GM12878 (cell line): ENCODE measurements around the gene VPS18. TPM values are rescaled to one million over a fixed set of nuclear protein-coding genes. Genes with fewer than 3 reads are reported as not detected.

Experiments
- EZH2 ChIP-seq: IDR thresholded peaks from 2 replicates; pipeline ENCODE4 v1.6.1; 2012; ENCODE audit warnings: low read depth, mild to moderate bottlenecking, control low read depth, inconsistent platforms, low read length, borderline replicate concordance; ENCODE audit not compliant: control insufficient read depth
- HDGF ChIP-seq: fragments of 450-650 bp; IDR thresholded peaks from 2 replicates; pipeline ENCODE4 v1.6.1; 2016; ENCODE audit warnings: antibody characterized with exemption
- JUND ChIP-seq: IDR thresholded peaks from 2 replicates; pipeline ENCODE4 v1.6.1; 2012; ENCODE audit warnings: low read depth, mild to moderate bottlenecking, low read length, improper control_type of control experiment, moderate library complexity
- MXI1 ChIP-seq: fragments of 150-350 bp; IDR thresholded peaks from 2 replicates; pipeline ENCODE4 v1.6.1; 2011; ENCODE audit warnings: low read depth, mild to moderate bottlenecking, inconsistent platforms, low read length, improper control_type of control experiment
- POU2F2 ChIP-seq: IDR thresholded peaks from 3 replicates; pipeline ENCODE4 v1.6.1; 2011; ENCODE audit warnings: low read depth, mild to moderate bottlenecking, low read length, borderline replicate concordance
- RAD21 ChIP-seq: IDR thresholded peaks from 2 replicates; pipeline ENCODE4 v1.6.1; 2011; ENCODE audit warnings: mild to moderate bottlenecking, low read depth, low read length, moderate library complexity; ENCODE audit not compliant: insufficient read depth
- USF1 ChIP-seq: IDR thresholded peaks from 2 replicates; pipeline ENCODE4 v1.6.1; 2011; ENCODE audit warnings: borderline replicate concordance, low read depth, mild to moderate bottlenecking, moderate library complexity, mixed read lengths, low read length; ENCODE audit not compliant: insufficient read depth; ENCODE audit errors: extremely low read length
- WRNIP1 ChIP-seq: IDR thresholded peaks from 2 replicates; pipeline ENCODE4 v1.6.1; 2011; ENCODE audit warnings: low read depth, low read length, improper control_type of control experiment, borderline replicate concordance
- polyA plus RNA-seq, 11 experiments: library from polyadenylated mRNA; depleted of rRNA in 4 of 11; unstranded in 6 of 11; stranded (reverse) in 5 of 11; fragments of >200 nt; fragmentation: Nextera tagmentation in 4 of 11; fragmentation: Illumina TruSeq in 1 of 11; extraction: Ambion mirVana in 4 of 11; extraction: Trizol in 1 of 11; gene quantifications; 1 replicate in 1 of 11; 2 replicates in 10 of 11; pipeline versions ENCODE4 v1.2.1 to v1.2.3, GENCODE V29; 2011 to 2016; ENCODE audit warnings: inconsistent platforms in 2 of 11, missing spikeins in 2 of 11, low read depth in 1 of 11
- total RNA-seq, 4 experiments: library from RNA; depleted of rRNA in 3 of 4; stranded (reverse); fragments of >200 nt in 3 of 4; fragmentation: Illumina TruSeq in 1 of 4; extraction: Trizol in 1 of 4; gene quantifications; 2 replicates each; pipeline versions ENCODE4 v1.2.1 to v1.2.3, GENCODE V29; 2013 to 2021
- TF ChIP-seq, protein P1 (sequence below): fragments of 450-650 bp; conservative IDR thresholded peaks from 2 replicates; pipeline ENCODE4 v1.6.1; 2017; ENCODE audit warnings: mild to moderate bottlenecking, moderate library complexity
- TF ChIP-seq, protein P2 (sequence below): fragments of 150-350 bp; IDR thresholded peaks from 2 replicates; pipeline ENCODE4 v1.6.1; 2016; ENCODE audit warnings: low read depth, low read length

VPS18 gene
- total and polyA plus RNA-seq, 10 of the 15 experiments (the other 5 are each of a cell fraction or from before 2014, with no cell fraction given) = 0.71 to 20.4 (median 10.6) TPM

DNA sequence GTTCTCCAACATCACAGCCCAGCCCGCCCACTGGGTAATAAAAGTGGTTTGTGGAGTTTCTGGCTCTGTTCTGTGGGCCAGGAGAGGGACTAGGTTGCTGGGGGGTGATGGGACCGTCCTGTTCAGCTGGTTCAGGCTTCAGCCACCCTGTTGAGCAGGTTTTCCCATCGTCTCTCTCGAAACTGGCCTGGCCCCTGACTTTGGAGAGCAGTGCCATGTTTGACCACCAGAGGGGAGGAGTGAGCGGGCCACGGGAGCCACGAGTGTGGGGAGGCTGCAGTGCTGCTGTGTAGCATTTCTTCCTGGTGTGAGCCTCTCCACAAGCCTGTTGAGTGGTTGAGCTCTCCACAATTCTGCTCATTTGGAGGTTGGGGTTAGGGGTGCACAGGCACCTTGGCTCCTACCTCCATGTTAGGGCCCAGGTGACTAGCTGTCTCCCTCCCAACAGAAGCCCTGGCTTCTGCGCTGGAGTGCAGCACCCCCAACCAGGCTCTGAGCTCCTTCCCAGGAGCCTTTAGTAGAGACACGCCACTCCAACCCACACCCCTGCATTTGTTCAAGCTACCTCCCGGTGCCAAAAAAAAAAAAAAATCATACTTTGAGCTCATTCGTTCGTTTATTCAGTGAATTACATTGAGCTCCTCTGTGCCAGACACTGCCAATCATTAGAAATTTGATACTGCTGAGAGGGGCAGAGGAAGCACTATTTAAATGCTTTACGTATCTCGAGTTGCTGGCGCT lies 36.5 kb upstream of the VPS18 start (continued):
- TF ChIP-seq POU2F2 (peak; percentile 44; the same call in 1 of the 3 replicates), JUND (no peak), RAD21 (peak; percentile 95), EZH2 (no peak), USF1 (no peak), HDGF (peak; percentile 75), WRNIP1 (no peak), MXI1 (no peak)
- TF ChIP-seq, protein P1, sequence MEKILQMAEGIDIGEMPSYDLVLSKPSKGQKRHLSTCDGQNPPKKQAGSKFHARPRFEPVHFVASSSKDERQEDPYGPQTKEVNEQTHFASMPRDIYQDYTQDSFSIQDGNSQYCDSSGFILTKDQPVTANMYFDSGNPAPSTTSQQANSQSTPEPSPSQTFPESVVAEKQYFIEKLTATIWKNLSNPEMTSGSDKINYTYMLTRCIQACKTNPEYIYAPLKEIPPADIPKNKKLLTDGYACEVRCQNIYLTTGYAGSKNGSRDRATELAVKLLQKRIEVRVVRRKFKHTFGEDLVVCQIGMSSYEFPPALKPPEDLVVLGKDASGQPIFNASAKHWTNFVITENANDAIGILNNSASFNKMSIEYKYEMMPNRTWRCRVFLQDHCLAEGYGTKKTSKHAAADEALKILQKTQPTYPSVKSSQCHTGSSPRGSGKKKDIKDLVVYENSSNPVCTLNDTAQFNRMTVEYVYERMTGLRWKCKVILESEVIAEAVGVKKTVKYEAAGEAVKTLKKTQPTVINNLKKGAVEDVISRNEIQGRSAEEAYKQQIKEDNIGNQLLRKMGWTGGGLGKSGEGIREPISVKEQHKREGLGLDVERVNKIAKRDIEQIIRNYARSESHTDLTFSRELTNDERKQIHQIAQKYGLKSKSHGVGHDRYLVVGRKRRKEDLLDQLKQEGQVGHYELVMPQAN = no peak
- TF ChIP-seq, protein P2, sequence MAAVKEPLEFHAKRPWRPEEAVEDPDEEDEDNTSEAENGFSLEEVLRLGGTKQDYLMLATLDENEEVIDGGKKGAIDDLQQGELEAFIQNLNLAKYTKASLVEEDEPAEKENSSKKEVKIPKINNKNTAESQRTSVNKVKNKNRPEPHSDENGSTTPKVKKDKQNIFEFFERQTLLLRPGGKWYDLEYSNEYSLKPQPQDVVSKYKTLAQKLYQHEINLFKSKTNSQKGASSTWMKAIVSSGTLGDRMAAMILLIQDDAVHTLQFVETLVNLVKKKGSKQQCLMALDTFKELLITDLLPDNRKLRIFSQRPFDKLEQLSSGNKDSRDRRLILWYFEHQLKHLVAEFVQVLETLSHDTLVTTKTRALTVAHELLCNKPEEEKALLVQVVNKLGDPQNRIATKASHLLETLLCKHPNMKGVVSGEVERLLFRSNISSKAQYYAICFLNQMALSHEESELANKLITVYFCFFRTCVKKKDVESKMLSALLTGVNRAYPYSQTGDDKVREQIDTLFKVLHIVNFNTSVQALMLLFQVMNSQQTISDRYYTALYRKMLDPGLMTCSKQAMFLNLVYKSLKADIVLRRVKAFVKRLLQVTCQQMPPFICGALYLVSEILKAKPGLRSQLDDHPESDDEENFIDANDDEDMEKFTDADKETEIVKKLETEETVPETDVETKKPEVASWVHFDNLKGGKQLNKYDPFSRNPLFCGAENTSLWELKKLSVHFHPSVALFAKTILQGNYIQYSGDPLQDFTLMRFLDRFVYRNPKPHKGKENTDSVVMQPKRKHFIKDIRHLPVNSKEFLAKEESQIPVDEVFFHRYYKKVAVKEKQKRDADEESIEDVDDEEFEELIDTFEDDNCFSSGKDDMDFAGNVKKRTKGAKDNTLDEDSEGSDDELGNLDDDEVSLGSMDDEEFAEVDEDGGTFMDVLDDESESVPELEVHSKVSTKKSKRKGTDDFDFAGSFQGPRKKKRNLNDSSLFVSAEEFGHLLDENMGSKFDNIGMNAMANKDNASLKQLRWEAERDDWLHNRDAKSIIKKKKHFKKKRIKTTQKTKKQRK = no peak
